GM18951 (cell line): ENCODE data around the gene PAGE3.

Source experiments
- POLR2A ChIP-seq: IDR thresholded peaks from 4 replicates; pipeline ENCODE4 v1.6.1; 2011; ENCODE audit warnings: mild to moderate bottlenecking; ENCODE audit not compliant: insufficient read length, insufficient read depth; ENCODE audit errors: extremely low read depth
- in situ Hi-C: fragments of 300-500 bp; cut with MboI; formaldehyde crosslinking; loops from one replicate; pipeline ENCODE4 v1.12.0; 2022; ENCODE audit warnings: low sequenced_read_pairs, mixed read lengths, inconsistent platforms; ENCODE audit not compliant: unreplicated experiment

The PAGE3 gene, protein sequence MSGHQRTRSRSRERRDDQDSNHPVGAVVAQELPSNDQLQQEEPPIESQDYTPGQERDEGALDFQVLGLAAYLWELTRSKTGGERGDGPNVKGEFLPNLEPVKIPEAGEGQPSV

DNA sequence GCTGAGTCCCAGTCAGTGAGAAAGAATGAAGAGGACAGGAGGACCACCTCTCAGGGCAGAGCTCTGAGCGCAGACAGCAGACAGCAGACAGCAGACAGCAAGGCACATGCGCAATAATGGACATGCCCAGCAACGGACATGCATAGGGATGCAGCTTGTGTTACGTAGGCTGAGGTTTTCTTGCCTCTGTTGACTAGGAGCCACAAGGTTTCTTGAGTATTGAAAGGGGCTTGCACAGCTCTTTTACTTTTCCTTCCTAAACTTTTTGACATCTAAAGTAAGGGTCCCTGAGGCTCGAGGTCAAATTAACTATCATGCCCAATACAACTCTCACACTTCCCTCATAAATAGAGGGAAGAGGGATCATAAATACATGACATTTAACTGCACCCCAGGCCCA lies at the start of gene PAGE3:
Gene PAGE3, minus strand, starts transcription at position 101 of the 400 bp plus-strand sequence. CDS start 1,013 bp downstream, outside the sequence.
- in situ Hi-C loops = no loop called here
- TF ChIP-seq POLR2A = no peak

DNA sequence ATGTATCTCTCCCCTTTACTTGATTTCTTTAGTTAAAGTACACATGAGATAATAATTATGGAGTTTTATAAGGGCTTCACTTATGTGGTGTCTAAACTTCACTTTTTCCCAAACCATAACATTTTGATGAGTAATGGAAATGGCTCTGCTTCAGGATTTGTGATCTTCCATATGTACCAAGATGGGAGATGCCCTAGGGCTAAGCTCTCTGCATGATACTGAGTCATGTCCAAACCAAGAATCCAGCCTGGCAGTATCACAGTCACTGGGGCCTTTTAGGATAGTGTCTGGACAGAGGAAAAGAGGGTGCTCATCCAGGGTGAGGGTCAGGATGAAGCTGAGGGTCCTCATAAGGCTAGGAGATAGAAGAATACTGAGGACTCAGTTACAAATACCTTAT lies 47.9 kb upstream of the PAGE3 start:
- no peak for TF ChIP-seq POLR2A
- in situ Hi-C loops = no loop called here

DNA sequence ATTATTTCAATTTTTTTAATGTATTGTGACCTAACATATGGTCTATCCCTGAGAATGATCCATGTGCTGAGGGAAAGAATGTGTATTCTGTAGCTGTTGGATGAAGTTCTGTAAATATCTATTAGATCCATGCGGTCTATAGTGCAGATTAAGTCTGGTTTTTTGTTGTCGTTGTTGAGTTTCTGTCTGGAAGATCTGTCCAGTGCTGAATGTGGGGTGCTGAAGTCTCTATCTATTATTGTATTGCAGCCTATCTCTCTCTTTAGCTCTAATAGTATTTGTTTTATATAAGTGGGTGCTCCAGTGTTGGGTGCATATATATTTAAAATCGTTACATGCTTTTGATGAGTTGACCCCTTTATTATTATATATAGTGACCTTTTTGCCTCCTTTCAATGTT lies 26.2 kb upstream of the PAGE3 start:
- in situ Hi-C loops = no loop called here
- no peak for TF ChIP-seq POLR2A

DNA sequence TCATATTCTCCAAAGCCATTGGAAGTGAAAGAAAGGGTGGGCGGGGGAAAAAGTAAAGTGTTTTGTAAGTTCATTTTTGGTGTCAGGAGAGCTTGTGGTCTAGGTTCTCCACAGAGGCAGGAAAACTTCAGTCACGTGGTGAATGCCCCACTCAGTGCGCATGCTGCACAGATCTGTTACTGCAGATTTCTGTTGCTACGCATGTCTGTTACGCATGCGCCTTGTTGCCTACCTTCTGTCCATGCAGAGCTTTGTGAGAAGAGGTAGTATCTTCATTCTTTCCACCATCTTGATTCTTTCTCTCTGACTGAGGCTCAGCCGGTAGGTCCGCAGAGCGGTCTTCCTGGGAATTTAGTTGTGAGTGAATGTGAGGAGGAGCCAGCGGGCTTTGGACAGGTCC lies 15.1 kb upstream of the PAGE3 start:
- TF ChIP-seq POLR2A = no peak
- in situ Hi-C loops = no loop called here

DNA sequence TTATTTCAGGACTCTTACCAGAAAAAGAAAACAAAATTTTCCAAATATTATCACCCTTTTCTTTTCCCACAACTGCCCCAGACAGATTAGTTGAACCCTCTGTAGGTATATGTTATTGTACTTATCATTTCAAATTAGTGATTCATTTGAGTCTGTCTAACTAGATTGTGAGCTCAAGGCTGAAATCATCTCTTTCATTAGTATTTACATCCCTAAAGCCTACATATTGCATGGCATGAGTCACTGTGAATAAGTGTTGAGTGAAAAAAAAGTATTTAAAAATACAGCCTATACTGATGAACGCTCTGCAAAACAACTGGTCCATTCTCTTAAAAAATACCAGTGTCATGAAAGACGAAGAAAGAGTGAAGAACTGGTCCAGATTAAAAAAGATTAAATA lies 3.9 kb downstream of the PAGE3 start:
- in situ Hi-C loops = no loop called here
- no peak for TF ChIP-seq POLR2A

DNA sequence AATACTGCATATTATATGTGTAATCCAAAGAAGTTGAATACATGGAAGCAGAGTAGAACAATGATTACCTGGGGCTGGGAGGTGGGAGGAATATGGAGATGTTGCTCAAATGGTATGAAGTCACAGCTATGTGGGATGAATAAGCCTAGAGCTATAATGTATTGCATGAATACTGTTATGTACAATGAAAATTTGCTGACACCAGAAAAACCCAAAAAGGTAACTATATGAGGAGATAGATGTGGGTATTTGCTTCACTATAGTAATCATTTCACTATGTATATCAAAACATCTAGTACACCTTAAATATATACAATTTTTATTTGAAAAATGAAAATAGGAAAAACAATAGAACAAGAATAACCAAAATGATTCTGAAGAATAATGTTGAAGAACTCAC lies 11.2 kb downstream of the PAGE3 start:
- TF ChIP-seq POLR2A = no peak
- in situ Hi-C loops = no loop called here

DNA sequence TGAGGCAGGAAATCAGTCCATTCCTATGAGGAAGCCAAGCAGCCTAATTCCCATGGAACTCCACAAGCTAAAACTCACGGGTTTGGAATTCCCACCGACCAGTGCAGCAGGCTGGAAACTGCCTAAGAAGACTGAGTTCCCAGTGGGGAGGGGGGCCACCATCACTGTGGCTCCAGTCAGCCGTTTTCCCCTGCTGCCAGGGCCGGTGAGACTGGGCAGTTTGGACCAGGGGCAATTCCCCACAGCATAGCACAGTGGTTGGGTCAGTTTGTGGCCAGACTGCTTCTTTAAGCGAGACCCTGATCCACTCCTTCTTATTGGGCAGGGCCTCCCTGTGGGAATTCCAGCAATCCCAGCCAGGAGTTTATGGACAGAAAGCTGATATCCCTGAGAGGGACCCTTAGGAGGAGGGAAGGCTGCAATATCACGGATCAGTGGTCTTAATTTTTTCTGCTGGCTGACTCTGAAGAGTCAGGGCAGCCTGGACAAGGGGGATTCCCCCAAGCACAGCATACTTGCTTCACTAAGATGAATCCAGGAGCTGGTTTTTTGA lies 23.9 kb downstream of the PAGE3 start:
- in situ Hi-C loops = no loop called here
- no peak for TF ChIP-seq POLR2A

DNA sequence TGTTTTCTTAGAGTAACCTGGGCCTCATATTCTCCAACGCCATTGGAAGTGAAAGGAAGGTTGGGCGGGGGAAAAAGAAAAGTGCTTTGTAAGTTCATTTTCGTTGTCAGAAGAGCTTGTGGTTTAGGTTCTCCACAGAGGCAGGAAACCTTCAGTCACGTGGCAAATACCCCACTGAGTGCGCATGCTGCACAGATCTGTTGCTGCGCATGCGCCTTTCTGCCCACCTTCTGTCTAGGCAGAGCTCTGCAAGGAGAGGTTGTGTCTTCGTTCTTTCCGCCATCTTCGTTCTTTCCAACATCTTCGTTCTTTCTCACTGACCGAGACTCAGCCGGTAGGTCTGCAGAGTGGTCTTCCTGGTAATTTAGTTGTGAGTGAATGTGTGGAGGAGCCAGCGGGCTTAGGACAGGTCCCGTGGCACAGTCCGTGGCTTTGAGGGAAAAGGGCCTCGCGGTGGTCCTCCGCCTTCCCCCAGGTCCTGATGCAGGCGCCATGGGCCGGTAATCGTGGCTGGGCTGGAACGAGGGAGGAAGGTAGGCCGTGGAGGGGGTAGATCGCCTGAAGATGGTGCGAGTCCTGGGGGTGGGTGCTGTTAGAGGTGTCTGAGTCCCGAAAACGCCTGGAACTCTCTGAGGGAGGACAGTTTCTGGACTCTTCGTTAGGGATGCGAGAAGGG lies 44.5 kb downstream of the PAGE3 start, which contains the start of gene PAGE5:
Gene PAGE5, plus strand, starts transcription at position 228 of the 676 bp plus-strand sequence. CDS start 1,037 bp downstream, outside the sequence.
- in situ Hi-C loops = no loop called here
- TF ChIP-seq POLR2A = no peak

DNA sequence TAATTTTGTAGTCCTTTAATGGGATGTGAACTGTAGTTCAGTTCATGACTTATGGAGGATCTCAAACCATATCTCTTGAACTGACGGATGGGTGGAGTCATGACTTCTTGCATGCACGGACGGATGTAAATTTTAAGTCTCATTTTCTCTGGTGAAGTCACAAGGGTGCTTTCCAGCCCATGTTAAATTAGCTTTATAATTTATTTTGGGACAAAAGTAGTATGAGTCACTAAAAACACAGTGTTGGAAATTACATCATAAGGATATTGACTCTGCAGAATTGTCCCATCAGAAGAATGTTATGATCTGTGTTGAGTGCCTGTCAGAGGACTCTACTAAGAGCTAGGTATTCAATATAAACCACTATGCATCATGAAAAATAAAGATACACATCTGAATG lies 51.3 kb downstream of the PAGE3 start:
- TF ChIP-seq POLR2A = no peak
- in situ Hi-C loops = no loop called here

DNA sequence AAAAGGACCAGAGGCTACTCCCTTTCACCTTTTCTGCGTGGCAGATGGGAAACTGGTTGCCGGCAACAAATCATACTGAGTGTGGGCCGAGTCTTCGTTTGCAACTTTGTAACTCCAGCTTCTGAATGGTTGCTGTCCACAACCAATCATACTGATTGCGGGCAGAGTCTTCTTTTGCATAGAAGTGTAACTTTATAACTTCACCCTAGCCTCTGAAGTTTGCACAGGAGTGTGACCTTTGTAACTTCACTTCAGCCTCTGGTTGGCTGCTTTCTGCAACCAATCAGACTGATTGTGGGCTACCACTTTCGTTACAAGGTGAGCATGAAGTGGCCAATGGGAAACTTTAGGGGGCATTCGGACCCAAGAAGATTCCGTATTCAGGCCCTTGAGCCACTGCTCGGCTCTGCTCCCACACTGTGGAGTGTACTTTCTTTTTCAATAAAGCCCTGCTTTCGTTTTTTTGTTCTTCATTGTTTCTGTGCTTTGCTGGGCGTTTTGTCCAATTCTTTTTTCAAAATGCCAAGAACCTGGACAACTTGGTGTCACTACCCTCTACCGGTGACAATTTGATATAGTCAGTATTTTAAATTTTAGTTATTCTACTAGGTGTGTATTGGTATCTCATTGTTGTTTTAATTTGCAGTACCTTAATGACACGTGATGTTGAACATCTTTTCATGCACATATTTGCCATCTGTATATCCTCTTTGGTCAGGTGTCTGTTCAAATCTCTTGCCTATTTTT lies 53.6 kb downstream of the PAGE3 start:
- in situ Hi-C loops = no loop called here
- no peak for TF ChIP-seq POLR2A
